Measurements from ENCODE around the gene PCDHGA1.

PCDHGA1 gene

GRCh38 chr5:141517880-141518617 is 187.7 kb downstream of the PCDHGA1 start:
- no peak for TF ChIP-seq CTCF (IDR thresholded peaks at IDR 0.05; ENCODE audit: insufficient read depth, missing control alignments)
- FAIRE-seq: no peak
- no peak for DNase-seq (ENCODE audit: insufficient read length, low spot score)

DNA sequence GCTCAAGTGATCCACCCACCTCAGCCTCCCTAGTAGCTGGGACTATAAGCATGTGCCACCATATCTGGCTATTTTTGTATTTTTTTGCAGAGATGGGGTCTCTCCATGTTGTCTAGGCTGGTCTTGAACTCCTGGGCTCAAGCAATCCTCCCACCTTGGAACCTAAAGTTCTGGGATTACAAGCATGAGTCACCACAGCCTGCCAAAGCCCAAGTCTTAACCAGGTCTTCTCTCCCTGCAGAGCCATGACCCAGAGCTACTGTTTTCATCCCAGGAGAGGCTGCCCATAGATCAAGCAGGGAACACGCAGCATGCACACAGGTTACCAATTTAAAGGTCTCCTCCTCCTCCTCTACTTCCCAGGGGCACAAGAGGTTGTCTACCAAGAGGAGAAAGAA is 188.3 kb downstream of the PCDHGA1 start:
- DNase-seq (ENCODE audit: insufficient read length, low spot score) (no peak), FAIRE-seq (no peak)
- no peak for TF ChIP-seq CTCF (IDR thresholded peaks at IDR 0.05; ENCODE audit: insufficient read depth, missing control alignments)

GRCh38 chr5:141519605-141520565 is 189.6 kb downstream of the PCDHGA1 start:
- FAIRE-seq: no peak
- TF ChIP-seq CTCF (IDR thresholded peaks at IDR 0.05; ENCODE audit: insufficient read depth, missing control alignments): no peak
- DNase-seq (ENCODE audit: insufficient read length, low spot score): no peak

- DNase-seq (ENCODE audit: insufficient read length, low spot score) (no peak), FAIRE-seq (no peak)
- no peak for TF ChIP-seq CTCF (IDR thresholded peaks at IDR 0.05; ENCODE audit: insufficient read depth, missing control alignments)
Measured at GRCh38 chr5:141521244-141521781, 191.0 kb downstream of the PCDHGA1 start.

- FAIRE-seq: no peak
Measured at GRCh38 chr5:141522301-141522700, 192.0 kb downstream of the PCDHGA1 start.

DNA sequence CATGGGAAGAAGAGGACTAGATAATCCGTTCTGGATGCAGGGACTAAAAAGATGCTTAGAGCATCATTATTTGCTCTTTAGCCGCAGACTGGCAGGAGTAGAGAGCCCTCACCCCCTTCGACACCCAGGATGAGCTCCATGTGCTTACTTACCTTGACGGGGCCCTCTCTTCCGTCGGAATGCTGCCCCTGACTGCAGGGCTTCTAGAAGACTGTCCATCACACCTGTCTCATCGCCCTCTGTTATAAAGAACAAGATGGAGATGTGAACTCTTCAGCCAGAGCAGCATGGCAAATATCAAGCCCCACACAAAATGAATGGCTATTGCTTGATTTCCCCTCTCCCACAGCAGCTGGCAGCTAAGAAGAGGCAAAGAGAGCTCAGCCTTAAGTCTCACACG is 193.7 kb downstream of the PCDHGA1 start:
- no peak for FAIRE-seq
- TF ChIP-seq CTCF (IDR thresholded peaks at IDR 0.05; ENCODE audit: insufficient read depth, missing control alignments): no peak

More at GRCh38 chr5:141522301-141522700, 192.0 kb downstream of the PCDHGA1 start:
- DNase-seq (ENCODE audit: insufficient read length, low spot score): no peak
- no peak for TF ChIP-seq CTCF (IDR thresholded peaks at IDR 0.05; ENCODE audit: insufficient read depth, missing control alignments)

More for the DNA sequence above, 193.7 kb downstream of the PCDHGA1 start:
- no peak for DNase-seq (ENCODE audit: insufficient read length, low spot score)

Data from D721Med (cell line).